OCI-LY3 (cell line): ENCODE results near the gene CRACR2B.

Source experiments
- EZH2phosphoT487 ChIP-seq: fragments of 200-600 bp; shearing (Covaris generic); IDR thresholded peaks from 2 replicates; pipeline ENCODE4 v1.6.1; 2018; ENCODE audit warnings: antibody characterized with exemption, mixed run types, low read depth
- TF ChIP-seq, protein P1 (sequence below): fragments of 200-600, 300-600 bp; sonication (generic); IDR thresholded peaks from 2 replicates; pipeline ENCODE4 v1.5.1; 2014; ENCODE audit warnings: antibody characterized with exemption, low read length, low read depth

DNA sequence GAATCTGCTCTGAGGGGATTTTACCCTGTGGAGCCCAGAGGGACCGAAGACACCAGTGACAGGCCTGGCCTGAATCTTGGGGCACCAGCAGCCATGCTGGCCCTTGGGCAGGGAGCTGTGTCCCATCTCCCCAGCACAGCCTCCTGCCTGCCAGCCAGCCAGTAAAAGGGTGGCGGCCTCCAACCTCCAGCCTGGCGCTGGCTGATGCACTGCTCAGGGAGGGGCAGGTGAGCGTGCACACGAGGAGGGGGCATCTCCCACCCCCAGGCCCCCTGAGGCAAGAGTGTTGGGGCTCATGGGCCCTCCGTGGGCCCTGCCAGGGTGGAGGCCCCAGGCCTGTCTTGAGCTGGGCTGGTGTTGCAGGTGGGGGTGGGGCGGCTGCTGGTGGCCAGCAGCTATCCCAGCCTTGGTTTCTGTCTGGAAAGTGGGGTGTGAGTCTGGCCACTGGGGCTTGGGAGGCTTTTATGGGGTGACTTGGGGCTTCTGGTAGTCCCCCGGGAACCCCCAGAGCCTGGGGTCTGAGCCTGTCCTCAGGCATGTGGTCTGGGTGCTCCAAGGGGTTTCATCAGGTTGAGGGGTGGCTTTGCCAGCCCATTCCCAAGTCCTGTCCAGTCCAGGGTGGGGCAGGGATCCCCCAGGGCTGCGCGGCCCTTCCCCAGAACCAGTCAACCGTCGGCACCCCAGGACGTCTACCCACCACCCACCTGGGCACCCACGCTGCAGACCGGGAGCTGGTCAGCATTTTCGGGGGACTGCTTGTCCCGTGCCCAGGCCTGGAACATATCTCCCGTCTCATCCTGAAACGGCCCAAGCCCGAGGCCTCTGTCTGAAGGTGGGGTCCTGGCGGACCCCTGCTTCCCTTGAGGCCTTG is 32.8 kb downstream of the CRACR2B start:
- TF ChIP-seq, protein P1, sequence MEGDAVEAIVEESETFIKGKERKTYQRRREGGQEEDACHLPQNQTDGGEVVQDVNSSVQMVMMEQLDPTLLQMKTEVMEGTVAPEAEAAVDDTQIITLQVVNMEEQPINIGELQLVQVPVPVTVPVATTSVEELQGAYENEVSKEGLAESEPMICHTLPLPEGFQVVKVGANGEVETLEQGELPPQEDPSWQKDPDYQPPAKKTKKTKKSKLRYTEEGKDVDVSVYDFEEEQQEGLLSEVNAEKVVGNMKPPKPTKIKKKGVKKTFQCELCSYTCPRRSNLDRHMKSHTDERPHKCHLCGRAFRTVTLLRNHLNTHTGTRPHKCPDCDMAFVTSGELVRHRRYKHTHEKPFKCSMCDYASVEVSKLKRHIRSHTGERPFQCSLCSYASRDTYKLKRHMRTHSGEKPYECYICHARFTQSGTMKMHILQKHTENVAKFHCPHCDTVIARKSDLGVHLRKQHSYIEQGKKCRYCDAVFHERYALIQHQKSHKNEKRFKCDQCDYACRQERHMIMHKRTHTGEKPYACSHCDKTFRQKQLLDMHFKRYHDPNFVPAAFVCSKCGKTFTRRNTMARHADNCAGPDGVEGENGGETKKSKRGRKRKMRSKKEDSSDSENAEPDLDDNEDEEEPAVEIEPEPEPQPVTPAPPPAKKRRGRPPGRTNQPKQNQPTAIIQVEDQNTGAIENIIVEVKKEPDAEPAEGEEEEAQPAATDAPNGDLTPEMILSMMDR, result no peak
- TF ChIP-seq EZH2phosphoT487, result no peak
